Muscle layer of colon (tissue), 2 donors: ENCODE measurements around the gene C11orf91.
A peak's percentile ranks its signal among the peaks of the same experiment; 100 is the strongest.

Source experiments
- H3K27ac ChIP-seq: one replicate; pipeline ENCODE4 v1.7.0; 2013; ENCODE audit warnings: low read depth, mild to moderate bottlenecking, low read length, moderate library complexity
- H3K27me3 ChIP-seq, 2 donors: one replicate each; pipeline ENCODE4 v1.7.0; 2013; ENCODE audit warnings: low read length in 2 of 2, mild to moderate bottlenecking in 2 of 2; ENCODE audit not compliant: insufficient read depth in 2 of 2, control insufficient read depth in 1 of 2
- H3K36me3 ChIP-seq: one replicate; pipeline ENCODE4 v1.7.0; 2013; ENCODE audit warnings: mild to moderate bottlenecking, low read length; ENCODE audit not compliant: insufficient read depth
- H3K4me1 ChIP-seq: one replicate; pipeline ENCODE4 v1.7.0; 2013; ENCODE audit warnings: mild to moderate bottlenecking, low read length; ENCODE audit not compliant: insufficient read depth
- H3K4me3 ChIP-seq, 2 donors: one replicate each; pipeline ENCODE4 v1.7.0; 2013; ENCODE audit warnings: low read length in 2 of 2, low read depth in 1 of 2, mild to moderate bottlenecking in 1 of 2, moderate library complexity in 1 of 2
- H3K9ac ChIP-seq: one replicate; pipeline ENCODE4 v1.7.0; 2013; ENCODE audit warnings: low read length
- H3K9me3 ChIP-seq: one replicate; pipeline ENCODE4 v1.7.0; 2013; ENCODE audit warnings: mild to moderate bottlenecking, low read length
- donor health status: abdominal sarcoma.
- donor health status: Adenocarcinoma of cecum.

C11orf91 gene, protein sequence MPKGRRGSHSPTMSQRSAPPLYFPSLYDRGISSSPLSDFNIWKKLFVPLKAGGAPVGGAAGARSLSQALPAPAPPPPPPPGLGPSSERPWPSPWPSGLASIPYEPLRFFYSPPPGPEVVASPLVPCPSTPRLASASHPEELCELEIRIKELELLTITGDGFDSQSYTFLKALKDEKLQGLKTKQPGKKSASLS

DNA sequence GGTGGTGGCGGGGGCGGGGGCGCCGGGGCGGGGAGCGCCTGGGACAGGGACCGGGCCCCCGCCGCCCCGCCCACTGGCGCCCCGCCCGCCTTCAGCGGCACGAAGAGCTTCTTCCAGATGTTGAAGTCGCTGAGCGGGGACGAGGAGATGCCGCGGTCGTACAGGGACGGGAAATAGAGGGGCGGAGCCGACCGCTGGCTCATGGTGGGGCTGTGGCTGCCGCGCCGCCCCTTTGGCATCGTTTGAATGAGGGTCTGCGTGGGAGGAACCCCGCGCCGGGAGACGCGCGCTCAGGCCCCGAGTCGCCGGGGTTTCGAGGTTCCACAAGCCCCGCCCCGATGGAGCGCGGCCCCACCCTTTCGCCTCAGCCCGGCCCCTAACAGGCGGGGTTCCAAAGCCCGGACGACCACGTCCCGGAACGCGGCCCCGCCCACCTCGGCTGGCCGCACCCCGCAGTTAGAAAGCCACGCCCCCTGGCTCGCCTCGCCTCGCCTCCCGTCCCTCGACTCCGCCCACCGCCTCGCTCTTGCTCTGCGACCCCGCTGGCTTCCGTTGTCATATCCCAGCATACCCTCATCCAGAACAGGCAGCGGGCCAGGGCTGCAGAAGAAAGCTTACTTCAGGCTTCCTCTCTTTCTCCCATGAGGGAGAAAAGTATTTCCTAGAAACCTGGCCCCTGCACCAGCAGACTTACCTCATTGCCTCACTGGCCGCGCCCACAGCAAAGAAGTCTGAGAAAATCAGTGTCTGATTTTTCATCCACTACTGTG lies at the start of gene C11orf91:
C11orf91 (minus strand) TSS at position 325 of the 770 bp plus-strand sequence; CDS start at position 239, 86 bp downstream.
- H3K36me3 ChIP-seq: peaks cover 6% of the 10 kb centered on the region
- peaks cover 17% of the 10 kb centered on the region for H3K4me1 ChIP-seq
- no peaks in the 10 kb centered on the region for H3K27me3 ChIP-seq
- H3K4me3 ChIP-seq: peak within 1 kb of the TSS; percentile 48 to 65
- H3K27ac ChIP-seq: no peak within 1 kb of the TSS
- peak within 1 kb of the TSS; percentile 54 for H3K9ac ChIP-seq
- no peaks in the 10 kb centered on the region for H3K9me3 ChIP-seq

DNA sequence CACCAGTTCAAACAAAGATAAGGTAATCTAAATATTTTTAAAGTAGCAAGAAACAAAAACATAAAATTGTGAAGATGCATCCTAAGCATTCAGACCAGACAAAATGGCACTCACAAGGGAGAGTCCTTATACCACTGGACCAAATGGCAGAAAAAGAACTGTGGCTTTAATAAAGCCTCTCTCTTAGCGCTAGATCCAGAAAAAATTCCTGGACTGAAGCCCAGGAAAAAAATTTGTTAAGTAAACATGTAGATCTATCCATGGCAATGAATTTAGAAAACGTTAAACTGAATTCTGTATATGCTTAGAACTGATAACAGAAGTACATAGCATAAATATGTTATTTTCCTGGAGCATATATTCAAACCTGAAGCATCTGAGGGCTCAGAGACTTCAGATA lies 47.4 kb upstream of the C11orf91 start:
- Histone ChIP-seq H3K9me3 (no peaks in the 10 kb centered on the region), H3K27me3 (no peaks in the 10 kb centered on the region), H3K9ac (no peak overlapping the region), H3K4me1 (peaks cover 7% of the 10 kb centered on the region), H3K36me3 (peaks cover 21% of the 10 kb centered on the region), H3K4me3 (no peak overlapping the region), H3K27ac (no peak overlapping the region)

DNA sequence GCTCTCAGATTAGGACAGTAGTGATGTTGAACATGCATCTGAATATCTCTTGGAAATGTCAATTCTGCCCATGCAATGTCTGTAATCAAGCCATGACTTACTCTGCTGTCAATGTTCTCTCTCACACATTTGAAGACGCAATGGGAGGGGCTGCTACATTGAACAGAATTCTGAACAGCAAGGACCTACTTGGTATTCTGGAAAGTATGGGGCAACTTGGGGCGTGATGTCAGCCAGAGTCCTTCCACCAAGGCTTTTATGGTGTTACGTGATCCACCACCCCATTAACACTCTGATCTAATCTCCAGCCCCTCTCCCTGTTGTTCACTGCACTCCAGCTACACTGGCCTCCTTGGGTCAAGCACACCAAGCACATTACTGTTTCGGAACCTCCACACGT lies 42.7 kb upstream of the C11orf91 start:
- Histone ChIP-seq H3K9ac (no peak overlapping the region), H3K4me3 (no peak overlapping the region), H3K9me3 (no peaks in the 10 kb centered on the region), H3K36me3 (peaks cover 22% of the 10 kb centered on the region), H3K27me3 (no peaks in the 10 kb centered on the region), H3K4me1 (peaks cover 6% of the 10 kb centered on the region), H3K27ac (no peak overlapping the region)

GRCh38 chr11:33742249-33742851 lies 41.7 kb upstream of the C11orf91 start:
- Histone ChIP-seq H3K27me3 (no peaks in the 10 kb centered on the region), H3K27ac (no peak overlapping the region), H3K36me3 (peaks cover 22% of the 10 kb centered on the region), H3K4me3 (no peak overlapping the region), H3K9ac (no peak overlapping the region), H3K9me3 (no peaks in the 10 kb centered on the region), H3K4me1 (peaks cover 3% of the 10 kb centered on the region)

- Histone ChIP-seq H3K9ac (no peak overlapping the region), H3K36me3 (peaks cover 20% of the 10 kb centered on the region), H3K27ac (no peak overlapping the region), H3K27me3 (no peaks in the 10 kb centered on the region), H3K9me3 (no peaks in the 10 kb centered on the region), H3K4me3 (no peak overlapping the region), H3K4me1 (peaks cover 9% of the 10 kb centered on the region)
These were observed 41.2 kb upstream of the C11orf91 start for GRCh38 chr11:33741806-33742205.

DNA sequence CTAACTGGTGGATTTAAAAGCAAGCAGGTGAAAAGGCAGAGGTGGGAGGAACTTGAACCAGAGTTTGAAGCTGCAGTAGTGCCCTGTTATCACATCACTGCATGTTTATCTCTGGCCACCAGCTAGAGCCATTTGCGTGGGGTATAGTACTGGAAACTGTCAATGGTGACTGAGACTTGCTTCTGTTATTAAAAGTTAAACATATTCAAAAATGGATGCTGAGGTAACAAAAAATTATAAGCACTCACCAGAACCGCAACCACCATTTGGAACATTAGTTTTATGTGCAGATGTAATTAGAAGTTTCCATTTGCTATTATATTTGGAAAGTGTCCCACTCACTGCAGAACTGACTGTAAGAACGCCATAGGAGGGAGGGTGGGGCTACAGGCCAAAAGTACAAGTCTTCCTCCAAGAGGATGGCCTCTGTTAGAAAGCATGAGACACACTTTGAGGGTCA lies 36.8 kb upstream of the C11orf91 start:
- Histone ChIP-seq H3K4me3 (no peak overlapping the region), H3K27ac (no peak overlapping the region), H3K36me3 (peaks cover 3% of the 10 kb centered on the region)

GRCh38 chr11:33736148-33736812 lies 35.7 kb upstream of the C11orf91 start, which contains the start of gene CD59:
Gene CD59, minus strand, starts transcription at chr11:33736423. Its CDS starts 13,978 bp downstream, at chr11:33722445.
- peak within 1 kb of the TSS; percentile 68 for H3K27ac ChIP-seq
- H3K9me3 ChIP-seq: no peaks in the 10 kb centered on the region
- H3K36me3 ChIP-seq: no peaks in the 10 kb centered on the region
- peak within 1 kb of the TSS; percentile 71 for H3K9ac ChIP-seq
- peak within 1 kb of the TSS; percentile 84 to 85 for H3K4me3 ChIP-seq
- H3K27me3 ChIP-seq: no peaks in the 10 kb centered on the region
- peaks cover 26% of the 10 kb centered on the region for H3K4me1 ChIP-seq

More for the DNA sequence above, 36.8 kb upstream of the C11orf91 start:
- H3K4me1 ChIP-seq: peaks cover 26% of the 10 kb centered on the region
- H3K27me3 ChIP-seq: no peaks in the 10 kb centered on the region
- no peak overlapping the region for H3K9ac ChIP-seq
- H3K9me3 ChIP-seq: no peaks in the 10 kb centered on the region

DNA sequence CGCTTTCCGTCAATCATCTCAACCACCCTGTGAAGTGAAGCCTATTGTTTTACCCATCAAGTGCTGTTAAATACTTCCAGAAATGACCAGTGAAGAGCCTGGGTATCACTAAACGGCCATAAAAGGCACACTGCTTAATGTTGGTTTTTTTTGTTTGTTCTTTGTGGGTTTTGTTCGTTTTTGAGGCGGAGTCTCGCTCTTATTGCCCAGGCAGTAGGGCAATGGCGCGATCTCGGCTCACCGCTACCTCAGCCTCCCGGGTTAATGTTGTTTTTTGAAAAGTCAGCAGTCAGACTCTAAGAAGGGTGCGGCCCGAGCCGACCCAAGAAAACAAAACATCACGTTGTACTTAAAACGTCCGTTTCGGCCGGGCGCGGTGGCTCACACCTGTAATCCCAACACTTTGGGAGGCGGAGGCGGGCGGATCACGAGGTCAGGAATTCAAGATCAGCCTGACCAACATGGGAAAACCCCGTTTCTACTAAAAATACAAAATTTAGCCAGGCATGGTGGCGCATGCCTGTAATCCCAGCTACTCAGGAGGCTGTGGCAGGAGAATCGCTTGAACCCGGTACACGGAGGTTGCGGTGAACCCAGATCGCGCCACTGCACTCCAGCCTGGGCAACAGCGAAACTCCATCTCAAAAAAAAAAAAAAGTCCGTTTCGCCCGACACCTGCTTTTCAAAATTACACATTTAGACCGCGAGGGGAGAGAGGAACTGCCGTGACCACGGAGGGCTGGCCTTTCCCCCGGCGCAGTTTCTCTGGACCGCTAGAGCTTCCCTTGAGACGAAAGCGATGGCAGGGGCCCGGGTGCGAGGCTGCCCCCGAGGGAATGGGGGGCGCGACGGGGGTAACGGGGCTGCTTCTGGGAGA lies 34.9 kb upstream of the C11orf91 start:
- Histone ChIP-seq H3K36me3 (no peaks in the 10 kb centered on the region), H3K4me1 (peaks cover 26% of the 10 kb centered on the region), H3K27ac (peak overlapping the region; percentile 67), H3K9me3 (no peaks in the 10 kb centered on the region), H3K27me3 (no peaks in the 10 kb centered on the region), H3K4me3 (peak overlapping the region; percentile 84 to 85), H3K9ac (peak overlapping the region; percentile 71)

DNA sequence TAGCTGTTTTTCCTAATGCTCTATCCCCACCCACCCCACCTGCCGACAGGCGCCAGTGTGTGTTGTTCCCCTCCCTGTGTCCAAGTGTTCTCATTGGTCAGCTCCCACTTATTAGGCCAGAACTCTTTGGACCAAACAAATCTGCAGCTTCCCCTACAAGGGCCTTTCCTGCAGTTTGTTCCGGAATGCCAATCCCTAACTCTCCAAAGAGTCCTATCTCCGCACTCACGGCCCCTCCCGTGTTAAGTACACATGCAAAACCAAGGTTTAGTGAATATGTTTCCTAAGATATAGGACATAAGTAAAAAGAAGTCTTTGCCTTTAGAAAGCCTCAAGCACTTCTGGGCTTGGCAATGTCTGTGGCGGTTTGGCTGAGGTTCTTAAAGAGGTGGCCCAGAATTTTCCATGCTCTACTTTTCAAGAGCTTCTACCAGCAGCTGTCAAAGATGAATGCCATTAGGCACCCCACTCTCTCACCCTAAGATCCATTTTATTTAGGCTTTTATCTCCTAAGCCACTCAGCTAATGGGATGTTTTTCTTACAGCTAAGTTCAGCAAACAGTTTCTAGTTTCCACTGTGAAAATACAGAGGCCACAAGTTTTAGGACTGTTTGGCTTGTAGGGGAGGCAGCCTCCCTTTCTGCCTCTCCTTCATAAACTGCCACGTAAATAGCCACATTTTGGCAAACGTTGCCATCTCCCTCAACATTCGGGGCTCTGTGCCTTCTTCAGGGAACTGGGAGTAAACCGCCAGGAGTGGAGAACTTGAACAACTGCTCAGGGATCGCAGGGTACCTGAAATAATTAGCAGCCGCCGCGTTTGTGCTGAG lies 34.0 kb upstream of the C11orf91 start:
- Histone ChIP-seq H3K4me3 (peak overlapping the region; percentile 84 to 85), H3K4me1 (peaks cover 26% of the 10 kb centered on the region), H3K9ac (peak overlapping the region; percentile 71)

GRCh38 chr11:33733980-33734379 lies 33.4 kb upstream of the C11orf91 start:
- H3K27me3 ChIP-seq: no peaks in the 10 kb centered on the region
- peaks cover 26% of the 10 kb centered on the region for H3K4me1 ChIP-seq
- peak overlapping the region in 1 of 2 donors; percentile 84 for H3K4me3 ChIP-seq
- no peaks in the 10 kb centered on the region for H3K9me3 ChIP-seq
- no peak overlapping the region for H3K9ac ChIP-seq
- H3K27ac ChIP-seq: no peak overlapping the region
- no peaks in the 10 kb centered on the region for H3K36me3 ChIP-seq

More for the DNA sequence above, 34.0 kb upstream of the C11orf91 start:
- Histone ChIP-seq H3K36me3 (no peaks in the 10 kb centered on the region), H3K27me3 (no peaks in the 10 kb centered on the region), H3K9me3 (no peaks in the 10 kb centered on the region), H3K27ac (peak overlapping the region; percentile 46)
